Stimulated activated naive CD8-positive, alpha-beta T cell treated with anti-CD3 and anti-CD28 coated beads, Interleukin-15, Interleukin-2, amounts not matched to agents 100 U/mL and 50 U/mL, for 24 hours (primary cell): Measurements from ENCODE around the gene SLC25A13.

Experiments
- ATAC-seq: fragments of 150-1000 bp; cut with Tn5 transposase; one replicate; pipeline ENCODE4 v1.10.0; 2021
- DNase-seq: peaks from one replicate; pipeline ENCODE4 v3.0.0; 2021

Gene SLC25A13

DNA sequence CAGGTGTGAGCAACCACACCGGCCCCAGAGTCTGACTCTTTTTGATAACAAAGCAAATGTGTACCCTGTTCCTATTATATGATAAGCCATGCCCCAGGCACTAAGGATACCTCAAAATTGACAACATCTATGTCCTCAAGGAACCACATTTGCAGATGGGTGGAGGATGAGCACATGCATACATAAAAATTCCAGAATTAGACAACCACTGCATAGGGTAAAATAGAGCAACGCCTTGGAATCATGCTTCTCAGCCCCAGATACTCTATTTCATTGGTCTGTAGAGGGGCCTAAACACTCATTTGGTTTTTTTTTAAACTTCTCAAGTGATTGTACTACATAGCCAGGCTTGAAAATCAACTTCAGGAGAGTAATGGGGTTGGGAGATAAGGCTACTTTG, 78.7 kb downstream of the SLC25A13 start:
- no peak for DNase-seq
- no peak for ATAC-seq

DNA sequence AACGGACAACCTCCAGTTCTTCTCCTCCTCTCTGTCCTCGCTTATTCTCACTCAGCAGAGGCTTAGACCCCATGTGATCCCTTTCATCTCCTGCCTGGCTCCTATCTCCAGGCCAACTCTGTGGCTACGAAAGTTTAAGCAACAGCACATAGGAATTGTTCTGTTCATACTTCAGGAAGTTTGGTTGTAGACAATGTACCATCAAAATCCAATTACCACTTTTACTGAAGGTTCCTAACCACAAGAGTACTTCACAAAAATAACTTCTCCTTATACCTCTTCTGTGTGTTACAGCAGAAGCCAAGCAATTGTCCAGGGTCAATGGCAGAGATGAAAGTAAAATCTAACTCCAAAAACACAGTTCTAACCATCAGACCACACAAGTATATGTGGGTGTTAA, 80.0 kb downstream of the SLC25A13 start:
- DNase-seq, result no peak
- no peak for ATAC-seq

DNA sequence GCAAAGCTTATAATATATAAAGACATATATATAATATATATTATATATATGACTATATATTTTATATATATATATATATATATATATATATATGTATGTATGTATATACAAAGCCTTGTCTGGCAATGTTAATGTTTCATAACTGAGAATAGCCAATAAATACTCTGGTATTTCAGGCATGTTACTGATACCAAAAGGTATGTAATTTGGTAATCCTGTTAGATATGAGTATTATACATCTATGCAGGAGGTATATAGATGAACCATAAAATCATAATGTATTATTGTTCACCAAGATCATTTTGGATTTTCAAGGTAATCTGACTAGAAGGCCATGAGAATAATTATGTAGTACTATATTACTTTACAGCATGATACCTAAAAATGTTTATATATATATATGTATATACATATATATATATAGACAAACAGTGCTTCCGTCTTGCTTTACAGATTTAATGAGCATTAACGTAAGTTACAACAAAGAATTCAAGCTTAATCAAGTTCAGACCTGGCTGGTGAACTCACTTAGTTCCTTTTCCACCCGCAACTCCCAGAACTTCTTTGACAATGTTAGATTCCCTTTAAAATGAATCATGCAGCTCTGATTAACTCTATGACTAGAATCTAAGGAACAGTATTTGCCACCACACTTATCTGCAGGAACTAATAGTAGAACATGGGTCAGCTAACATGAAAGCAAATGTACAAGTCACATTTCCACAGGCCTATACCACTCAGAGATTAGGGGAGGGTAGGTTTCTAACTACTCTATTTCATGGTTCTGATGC, 82.7 kb downstream of the SLC25A13 start:
- ATAC-seq (no peak), DNase-seq (no peak)

- no peak for DNase-seq
- ATAC-seq, result no peak
Measured at GRCh38 chr7:96238474-96238873, 83.4 kb downstream of the SLC25A13 start.

DNA sequence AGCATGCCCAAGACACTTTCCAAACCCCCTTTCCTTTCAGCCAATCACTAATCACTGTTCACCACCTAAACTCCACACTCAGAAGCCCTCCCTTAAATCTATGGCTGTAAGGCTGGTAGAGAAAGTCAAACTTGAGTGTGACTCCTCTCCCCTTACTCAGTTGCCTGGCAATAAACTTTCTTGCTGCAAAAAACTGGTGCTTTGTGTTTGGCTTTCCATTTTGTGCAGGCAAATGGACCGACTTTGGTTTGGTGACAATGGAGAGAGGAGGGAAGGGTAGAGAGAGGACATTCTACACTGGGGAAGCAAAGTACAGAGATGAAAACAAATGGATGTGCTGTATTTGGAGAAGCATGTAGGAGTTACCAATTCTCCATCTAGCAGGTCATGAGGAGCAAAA, 84.9 kb downstream of the SLC25A13 start:
- no peak for ATAC-seq
- no peak for DNase-seq

- DNase-seq, result no peak
Measured at GRCh38 chr7:96236198-96237039, 85.5 kb downstream of the SLC25A13 start.

DNA sequence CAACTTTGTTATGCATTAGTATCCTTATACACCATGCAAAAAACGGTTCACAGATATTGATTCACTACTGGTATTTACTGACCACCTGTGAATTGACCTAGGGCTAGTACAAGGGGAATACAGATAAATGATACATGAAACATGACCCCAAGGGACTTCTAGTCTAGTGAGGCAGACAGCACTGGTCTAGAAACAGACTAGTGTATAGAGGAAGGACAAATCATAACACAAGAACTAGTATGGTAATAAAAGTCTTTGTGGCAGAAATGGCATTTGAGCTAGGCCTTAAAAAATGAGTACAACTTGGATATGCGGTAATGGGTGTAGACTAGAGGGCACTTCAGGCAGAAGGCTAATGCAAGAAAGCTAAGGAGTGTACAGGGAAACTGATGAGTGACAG, 86.6 kb downstream of the SLC25A13 start:
- ATAC-seq, result no peak
- no peak for DNase-seq

More at GRCh38 chr7:96236198-96237039, 85.5 kb downstream of the SLC25A13 start:
- no peak for ATAC-seq

- DNase-seq (no peak), ATAC-seq (no peak)
Measured at GRCh38 chr7:96233528-96234154, 88.3 kb downstream of the SLC25A13 start.

- ATAC-seq (no peak), DNase-seq (no peak)
Measured at GRCh38 chr7:96233084-96233483, 88.8 kb downstream of the SLC25A13 start.

- ATAC-seq (no peak), DNase-seq (no peak)
Measured at GRCh38 chr7:96228760-96229159, 93.1 kb downstream of the SLC25A13 start.

DNA sequence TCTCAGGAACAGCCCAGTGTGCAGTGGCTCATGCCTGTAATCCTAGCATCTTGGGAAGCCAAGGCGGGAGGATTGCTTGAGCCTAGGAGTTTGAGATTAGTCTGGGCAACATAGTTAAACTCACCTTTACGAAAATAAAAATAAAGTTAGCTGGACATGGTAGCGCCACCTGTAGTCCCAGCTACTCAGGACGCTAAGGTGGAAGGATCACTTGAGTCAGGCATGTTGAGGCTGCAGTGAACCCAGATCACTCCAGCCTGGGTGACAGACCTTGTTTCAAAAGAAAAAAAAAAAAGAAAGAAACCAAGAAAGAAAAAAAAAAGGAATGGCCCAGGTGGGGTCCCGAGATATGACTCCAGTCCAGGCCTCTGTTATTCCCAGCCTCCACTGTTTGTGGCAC, 96.6 kb downstream of the SLC25A13 start:
- DNase-seq (no peak), ATAC-seq (no peak)

DNA sequence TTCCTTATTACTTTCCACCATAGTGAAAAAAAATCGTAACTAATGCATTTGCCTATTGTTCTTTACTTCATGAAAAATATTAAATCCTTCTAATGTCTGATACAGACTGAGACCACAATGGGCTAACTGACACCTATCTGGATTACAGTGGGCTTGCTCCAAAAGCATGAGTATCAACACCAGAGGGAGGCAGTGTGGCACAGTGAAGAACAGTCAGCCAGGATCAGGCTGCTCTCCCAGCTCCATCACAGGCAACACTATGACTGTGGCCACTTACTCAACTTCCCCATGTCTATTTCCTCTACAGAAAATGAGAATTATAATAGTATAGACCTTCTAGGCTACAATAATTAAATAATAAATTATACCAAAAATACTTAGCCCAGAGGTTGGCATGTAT, 97.2 kb downstream of the SLC25A13 start:
- ATAC-seq (peak; percentile 57), DNase-seq (peak; percentile 15)

DNA sequence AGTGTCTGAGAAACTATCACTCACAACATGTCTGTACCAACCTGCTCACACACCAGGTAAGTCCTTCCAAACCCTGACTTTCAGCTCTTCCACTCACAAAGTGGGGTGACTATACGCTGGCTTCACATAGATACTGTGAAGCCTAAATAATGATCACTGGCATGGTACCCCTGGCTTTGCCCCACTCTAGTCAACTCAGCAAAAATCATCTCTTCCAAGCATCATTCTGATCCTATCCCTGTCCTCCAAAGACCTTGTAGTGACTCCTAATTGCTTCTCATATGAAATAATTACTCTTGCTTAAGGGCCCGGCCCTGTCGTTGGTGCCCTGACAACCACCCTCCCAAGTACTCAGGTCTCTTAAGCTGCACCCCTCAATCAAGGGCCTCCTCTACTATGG, 97.8 kb downstream of the SLC25A13 start:
- DNase-seq (no peak), ATAC-seq (no peak)

DNA sequence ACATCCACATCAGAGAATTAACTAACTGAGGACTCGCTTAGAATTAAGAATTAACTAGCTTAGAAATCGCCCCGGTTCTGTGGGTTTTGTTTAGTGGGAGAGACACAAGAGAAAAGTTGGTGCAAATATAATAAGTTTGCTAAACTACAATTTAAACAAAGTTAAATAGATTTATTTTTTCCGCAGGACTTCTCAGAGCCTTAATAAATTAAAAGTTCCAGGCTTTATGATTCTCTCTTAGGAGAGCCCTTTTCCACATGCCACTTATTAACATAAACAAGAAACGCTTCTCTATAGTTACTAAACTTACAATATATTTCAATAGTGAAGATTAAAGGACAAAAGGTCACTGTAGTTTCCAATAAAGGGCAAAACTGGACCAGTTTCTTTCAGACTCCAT, 100.0 kb downstream of the SLC25A13 start:
- no peak for DNase-seq
- ATAC-seq, result no peak

DNA sequence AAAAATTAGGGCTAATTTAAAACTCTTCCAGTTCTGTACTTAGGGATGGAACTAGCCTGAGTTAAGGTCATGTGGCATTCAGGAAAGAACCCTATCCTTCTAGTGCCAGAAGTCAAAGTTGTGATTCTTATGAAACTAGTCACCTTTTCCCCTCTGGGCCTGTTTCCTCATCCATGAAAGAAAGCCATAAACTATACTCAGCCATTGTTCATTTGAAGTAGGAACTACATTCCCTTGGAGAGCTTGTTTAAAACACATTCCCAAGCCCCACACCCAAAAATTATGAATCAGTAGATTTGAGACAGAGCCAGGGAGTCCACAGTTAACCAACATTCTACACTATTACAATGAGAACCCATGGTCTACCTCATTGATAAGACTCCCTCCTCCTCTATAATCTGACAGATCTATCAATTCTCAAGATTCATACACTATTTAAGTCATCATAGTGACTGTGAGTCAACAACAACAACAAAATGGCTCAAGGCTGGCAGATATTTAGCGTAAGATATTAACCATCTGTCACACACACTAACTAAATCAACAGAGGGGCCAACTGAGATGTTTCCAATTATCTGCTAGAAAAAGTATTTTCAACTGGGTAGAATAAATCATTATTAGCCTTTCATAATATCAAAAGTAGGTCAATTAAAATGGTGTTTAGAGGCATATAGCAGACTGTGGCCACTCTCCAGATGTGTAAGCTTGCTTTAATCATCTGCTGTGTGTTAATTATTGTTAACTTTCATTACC, 102.3 kb downstream of the SLC25A13 start:
- no peak for DNase-seq
- ATAC-seq, result no peak

DNA sequence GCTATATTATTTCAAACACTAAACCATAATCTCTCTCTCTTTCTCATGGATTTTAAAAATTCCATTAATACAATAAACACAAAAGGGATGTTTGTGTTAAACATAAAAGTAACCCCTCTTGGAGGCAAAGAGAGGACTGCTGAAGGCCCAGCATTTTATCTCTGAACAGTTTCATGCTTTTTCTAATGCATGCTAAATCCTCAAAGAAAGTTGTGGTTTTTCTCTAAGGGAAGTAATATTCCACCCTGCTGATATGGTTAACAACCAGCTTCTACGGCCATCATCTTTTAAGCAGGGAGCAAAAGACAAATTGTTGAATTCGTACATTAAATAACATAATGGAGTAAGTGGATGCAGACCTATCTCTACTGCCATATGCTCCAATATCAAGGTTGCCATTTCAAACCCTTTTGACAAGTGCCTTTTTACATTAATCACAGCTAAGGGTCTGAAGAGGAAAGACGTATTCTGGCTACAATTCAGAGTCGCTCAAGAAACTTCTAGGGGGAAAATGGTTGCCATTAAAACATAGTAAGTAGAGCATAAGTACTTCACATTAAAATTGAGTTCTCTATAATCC, 103.1 kb downstream of the SLC25A13 start:
- no peak for ATAC-seq
- DNase-seq, result no peak

- DNase-seq, result no peak
- no peak for ATAC-seq
Measured at GRCh38 chr7:96217147-96217546, 104.8 kb downstream of the SLC25A13 start.

DNA sequence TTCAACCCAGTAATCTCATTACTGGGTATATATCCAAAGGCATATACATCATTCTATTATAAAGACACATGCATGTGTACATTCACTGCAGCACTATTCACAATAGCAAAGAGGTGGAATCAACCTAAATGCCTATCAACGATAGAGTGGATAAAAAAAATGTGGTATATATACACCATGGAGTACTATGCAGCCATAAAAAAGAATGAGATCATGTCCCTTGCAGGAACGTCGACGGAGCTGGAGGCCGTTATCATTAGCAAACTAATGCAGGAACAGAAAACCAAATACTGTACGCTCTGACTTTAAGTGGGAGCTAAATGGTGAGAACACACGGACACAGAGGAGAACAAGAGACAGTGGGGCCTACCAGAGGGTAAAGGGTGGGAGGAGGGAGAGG, 105.5 kb downstream of the SLC25A13 start:
- DNase-seq (no peak), ATAC-seq (no peak)

DNA sequence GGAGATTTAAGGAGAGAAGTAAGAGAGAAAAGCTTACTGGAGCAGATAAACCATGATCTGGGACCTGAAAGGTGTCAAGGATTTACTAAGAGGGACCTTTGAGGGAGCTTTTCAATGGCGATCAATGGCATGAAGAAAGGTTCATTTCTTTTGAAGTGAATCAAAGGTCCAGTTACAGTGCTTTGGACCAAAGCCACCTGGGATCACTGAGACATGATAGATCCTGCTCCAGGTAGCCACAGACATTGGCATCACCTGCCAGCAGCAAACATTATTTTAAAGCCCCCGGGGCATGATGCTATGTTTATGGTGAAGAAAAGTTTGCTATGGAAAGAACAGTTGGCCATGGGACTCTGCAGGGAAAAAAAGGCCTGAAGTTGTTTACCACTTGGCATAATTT, 109.4 kb downstream of the SLC25A13 start:
- DNase-seq (no peak), ATAC-seq (no peak)

DNA sequence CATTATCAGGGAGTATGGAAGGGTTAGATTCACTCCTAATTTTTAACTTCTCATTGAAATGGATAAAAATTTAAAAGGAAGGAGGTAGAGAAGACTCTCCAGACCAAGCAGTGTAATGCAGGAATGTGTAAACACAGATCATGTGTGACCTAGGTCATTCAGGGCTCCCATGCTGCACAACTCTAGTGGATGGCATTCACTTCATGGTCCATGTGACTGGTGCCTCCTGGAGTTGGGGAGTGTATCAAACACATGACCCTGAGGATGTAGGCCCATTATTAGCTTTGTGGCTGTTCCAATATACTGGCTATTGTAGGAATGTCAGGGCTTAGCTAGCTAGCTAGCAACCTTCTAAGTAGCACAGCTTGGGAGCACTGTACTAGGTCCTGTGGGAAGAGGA, 109.9 kb downstream of the SLC25A13 start:
- DNase-seq (no peak), ATAC-seq (no peak)

- no peak for DNase-seq
Measured at GRCh38 chr7:96205665-96206064, 116.2 kb downstream of the SLC25A13 start.

GRCh38 chr7:96204601-96205000, 117.3 kb downstream of the SLC25A13 start:
- DNase-seq (no peak), ATAC-seq (no peak)

More at GRCh38 chr7:96205665-96206064, 116.2 kb downstream of the SLC25A13 start:
- ATAC-seq, result no peak
